Esophagus muscularis mucosa (tissue), 4 donors: ENCODE measurements around the gene B4GALNT1.

Experiments used
- CTCF ChIP-seq, 3 experiments: fragments of 200-600 bp in 2 of 3; fragments of 450-650 bp in 1 of 3; sonication (generic) in 2 of 3; IDR thresholded peaks; one replicate each; pipeline ENCODE4 v1.5.1; 2017 to 2019; ENCODE audit warnings: antibody characterized with exemption in 3 of 3, mild to moderate bottlenecking in 2 of 3, moderate library complexity in 1 of 3
- EP300 ChIP-seq: sonication (generic); formaldehyde crosslinking; IDR thresholded peaks from one replicate; pipeline ENCODE4 v1.6.1; 2017; ENCODE audit warnings: antibody characterized with exemption
- POLR2A ChIP-seq: fragments of 450-650 bp; IDR thresholded peaks from one replicate; pipeline ENCODE4 v1.6.1; 2017; ENCODE audit warnings: antibody characterized with exemption, moderate library complexity, mild to moderate bottlenecking, low read depth

DNA sequence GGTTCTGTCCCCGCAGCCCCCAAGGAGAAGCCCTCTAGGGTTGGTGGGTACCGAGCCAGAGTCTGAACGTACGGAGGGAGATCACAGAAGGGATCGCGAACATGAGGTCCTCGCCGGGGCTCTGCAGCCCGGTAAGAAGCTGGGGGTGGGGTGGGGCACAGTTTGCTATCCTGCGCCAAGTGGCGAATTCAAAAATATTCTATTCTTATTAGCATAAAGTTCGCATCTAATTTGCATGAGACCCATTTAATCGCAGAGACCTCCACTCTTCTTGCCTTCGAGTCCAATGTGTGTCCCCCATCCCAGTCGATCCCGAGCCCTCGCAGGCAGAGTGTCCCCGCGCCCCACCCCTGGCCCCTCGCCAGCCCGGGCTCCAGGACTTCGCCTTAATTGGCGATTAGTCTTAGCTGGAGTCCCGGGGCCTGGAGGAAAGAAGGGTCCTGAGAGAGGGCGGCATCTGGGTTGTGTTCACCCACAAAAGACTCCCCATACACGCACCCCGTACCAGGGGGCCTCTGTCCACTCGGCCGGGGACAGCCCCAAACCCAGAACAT is 22.4 kb downstream of the B4GALNT1 start:
- no peak for TF ChIP-seq EP300
- TF ChIP-seq CTCF (IDR thresholded peaks at IDR 0.05) = no peak
- TF ChIP-seq POLR2A = no peak
